HEK293 (cell line): ENCODE measurements around the gene OR2T10.
"Not testable (repeated sequence)": the region's sequence is repeated elsewhere in the genome, so short reads cannot be mapped to it uniquely, and the experiment has no call there.

Experiments used
- CTCF ChIA-PET: fragments of 350-600 bp; formaldehyde crosslinking; extraction: SDS; loops from one replicate; lab custom pipeline; 2021; ENCODE audit warnings: antibody characterized with exemption; lab: Yijun Ruan, JAX
- POLR2A ChIA-PET: fragments of 300-600 bp; formaldehyde crosslinking; extraction: SDS; loops from one replicate; lab custom pipeline; 2020; ENCODE audit warnings: antibody characterized with exemption, inconsistent platforms; lab: Yijun Ruan, JAX
- H3K27ac ChIP-seq: fragments of 200-500 bp; sonication (Bioruptor generic); 2 replicates; pipeline ENCODE4 v1.5.1; 2014; ENCODE audit warnings: low read depth, low read length, control low read depth, inconsistent platforms; ENCODE audit errors: extremely low read depth
- H3K36me3 ChIP-seq, 2 experiments: fragments of 200-500 bp in 1 of 2; sonication (Bioruptor generic) in 1 of 2; 1 replicate in 1 of 2; 2 replicates in 1 of 2; pipeline ENCODE4 v1.5.1; 2014 to 2017; ENCODE audit warnings: inconsistent platforms in 2 of 2, low read length in 2 of 2; ENCODE audit not compliant: control insufficient read depth in 2 of 2, insufficient read depth in 1 of 2
- H3K4me1 ChIP-seq: fragments of 200-500 bp; sonication (Bioruptor generic); 2 replicates; pipeline ENCODE4 v1.5.1; 2014; ENCODE audit warnings: mild to moderate bottlenecking, low read length, inconsistent platforms; ENCODE audit not compliant: control insufficient read depth, insufficient read depth
- H3K4me3 ChIP-seq: 2 replicates; pipeline ENCODE4 v1.5.1; 2011; ENCODE audit warnings: low read depth, mild to moderate bottlenecking, control low read depth, low read length, moderate library complexity
- H3K9me3 ChIP-seq: fragments of 200-500 bp; sonication (Bioruptor generic); 2 replicates; pipeline ENCODE4 v1.5.1; 2014; ENCODE audit warnings: low read depth, low read length, inconsistent platforms; ENCODE audit not compliant: control insufficient read depth, insufficient read depth
- KLF7 ChIP-seq: fragments of 450-650 bp; formaldehyde crosslinking; IDR thresholded peaks from 2 replicates; pipeline ENCODE4 v1.5.1; 2016; ENCODE audit warnings: missing biosample characterization, missing genetic modification characterization, borderline replicate concordance
- PRDM1 ChIP-seq: fragments of 450-650 bp; formaldehyde crosslinking; IDR thresholded peaks from 2 replicates; pipeline ENCODE4; 2016; ENCODE audit warnings: missing biosample characterization, missing genetic modification characterization
- ZNF138 ChIP-seq: fragments of 450-650 bp; formaldehyde crosslinking; IDR thresholded peaks from 2 replicates; pipeline ENCODE4 v1.5.1; 2016; ENCODE audit warnings: missing biosample characterization, missing genetic modification characterization, borderline replicate concordance
- ZNF426 ChIP-seq: fragments of 450-650 bp; formaldehyde crosslinking; IDR thresholded peaks from 2 replicates; pipeline ENCODE4 v1.5.1; 2017; ENCODE audit warnings: missing biosample characterization, missing genetic modification characterization, mild to moderate bottlenecking, inconsistent platforms, moderate library complexity
- ZNF521 ChIP-seq: fragments of 450-650 bp; formaldehyde crosslinking; IDR thresholded peaks from 2 replicates; pipeline ENCODE4 v1.5.1; 2017; ENCODE audit warnings: missing biosample characterization, mild to moderate bottlenecking, missing genetic modification characterization
- ZNF658 ChIP-seq: fragments of 450-650 bp; formaldehyde crosslinking; IDR thresholded peaks from 2 replicates; pipeline ENCODE4; 2016; ENCODE audit warnings: missing biosample characterization, missing genetic modification characterization
- ZNF76 ChIP-seq: fragments of 450-650 bp; formaldehyde crosslinking; IDR thresholded peaks from 2 replicates; pipeline ENCODE4; 2016; ENCODE audit warnings: low read depth, missing biosample characterization, missing genetic modification characterization, borderline replicate concordance
- ZNF785 ChIP-seq: fragments of 450-650 bp; formaldehyde crosslinking; IDR thresholded peaks from 2 replicates; pipeline ENCODE4 v1.5.1; 2016; ENCODE audit warnings: missing biosample characterization, missing genetic modification characterization

OR2T10 gene

GRCh38 chr1:248576260-248576980 is 21.1 kb downstream of the OR2T10 start:
- no peaks in the 10 kb centered on the region for H3K9me3 ChIP-seq
- ChIA-PET CTCF (no interaction called here), POLR2A (no interaction called here)
- H3K4me3 ChIP-seq: no peak overlapping the region
- no peak overlapping the region for H3K27ac ChIP-seq
- no peaks in the 10 kb centered on the region for H3K4me1 ChIP-seq
- TF ChIP-seq ZNF785 (tag by site-specific recombination): no peak
- TF ChIP-seq ZNF521 (tag by site-specific recombination): no peak
- TF ChIP-seq PRDM1 (tag by site-specific recombination): no peak
- TF ChIP-seq ZNF138 (tag by site-specific recombination): no peak
- TF ChIP-seq ZNF76 (tag by site-specific recombination): no peak
- TF ChIP-seq ZNF426 (tag by site-specific recombination): no peak
- TF ChIP-seq ZNF658 (tag by site-specific recombination): no peak
- no peak for TF ChIP-seq KLF7 (tag by site-specific recombination)
- H3K36me3 ChIP-seq: no peaks in the 10 kb centered on the region

DNA sequence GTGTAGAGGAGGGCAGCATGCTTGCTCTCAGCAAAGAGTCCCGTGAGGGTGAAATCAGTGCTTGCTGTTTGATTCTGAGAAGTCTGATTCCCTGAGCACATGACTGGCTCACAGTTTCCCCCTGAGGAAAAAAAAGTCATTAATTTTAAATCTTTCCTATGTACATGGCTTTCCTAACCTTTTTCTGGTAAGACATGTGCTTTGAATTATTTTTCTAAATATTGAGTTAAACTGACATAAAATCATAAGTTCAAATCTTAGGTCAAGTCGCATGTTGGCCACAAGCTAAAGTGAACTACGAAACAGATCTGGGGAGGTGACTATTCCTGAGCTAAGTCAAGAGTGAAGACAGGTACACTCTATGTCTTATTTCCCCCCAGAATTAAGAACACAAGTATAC is 22.8 kb downstream of the OR2T10 start, which contains the start of gene OR2T34:
Gene OR2T34 (minus strand): TSS at position 101 of the 400 bp plus-strand sequence. CDS start 0 bp downstream, at position 101.
- POLR2A ChIA-PET, H3K36me3 ChIP-seq, H3K4me1 ChIP-seq, H3K27ac ChIP-seq, H3K9me3 ChIP-seq, CTCF ChIA-PET, H3K4me3 ChIP-seq: not testable (repeated sequence)

DNA sequence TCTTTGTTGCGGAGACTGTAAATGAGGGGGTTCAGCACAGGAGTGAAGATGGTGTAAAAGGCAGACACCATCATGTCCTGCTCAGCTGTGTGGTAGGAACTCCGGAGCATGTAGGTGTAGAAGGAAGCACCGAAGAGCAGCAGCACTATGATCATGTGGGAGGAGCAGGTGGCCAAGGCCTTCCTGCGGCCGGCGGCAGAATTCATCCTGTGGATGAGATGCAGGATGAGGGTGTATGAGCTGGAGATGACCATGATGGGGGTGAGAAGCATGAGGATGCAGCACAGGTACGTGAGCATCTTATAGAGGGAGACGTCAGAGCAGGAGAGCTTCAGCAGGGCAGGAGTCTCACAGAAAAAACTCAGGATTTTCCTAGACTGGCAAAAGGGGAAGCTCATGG is 23.6 kb downstream of the OR2T10 start:
- H3K27ac ChIP-seq, H3K4me3 ChIP-seq, CTCF ChIA-PET, POLR2A ChIA-PET, H3K36me3 ChIP-seq, H3K9me3 ChIP-seq, H3K4me1 ChIP-seq: not testable (repeated sequence)

- H3K36me3 ChIP-seq, H3K27ac ChIP-seq, POLR2A ChIA-PET, H3K4me1 ChIP-seq, H3K4me3 ChIP-seq, H3K9me3 ChIP-seq, CTCF ChIA-PET: not testable (repeated sequence)
Measured at GRCh38 chr1:248572049-248572448, 25.5 kb downstream of the OR2T10 start.

DNA sequence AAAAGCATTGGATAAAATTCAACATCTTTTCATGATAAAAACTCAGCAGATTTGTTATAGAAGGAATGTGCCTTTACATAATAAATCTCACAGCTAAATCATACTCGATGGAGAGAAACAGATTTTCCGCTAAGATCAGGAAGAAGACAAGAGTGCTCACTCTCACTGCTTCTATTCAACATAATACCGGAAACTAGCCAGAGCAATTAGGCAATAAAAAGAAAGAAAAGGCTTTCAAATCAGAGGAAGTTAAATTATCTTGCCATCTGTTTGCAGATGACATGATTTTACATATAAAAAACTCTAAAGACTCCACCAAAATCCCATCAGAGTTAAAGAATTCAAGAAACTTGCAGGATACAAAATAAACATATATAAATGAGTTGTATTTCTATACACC is 26.7 kb downstream of the OR2T10 start:
- CTCF ChIA-PET, H3K36me3 ChIP-seq, POLR2A ChIA-PET, H3K4me3 ChIP-seq, H3K4me1 ChIP-seq, H3K9me3 ChIP-seq, H3K27ac ChIP-seq: not testable (repeated sequence)

DNA sequence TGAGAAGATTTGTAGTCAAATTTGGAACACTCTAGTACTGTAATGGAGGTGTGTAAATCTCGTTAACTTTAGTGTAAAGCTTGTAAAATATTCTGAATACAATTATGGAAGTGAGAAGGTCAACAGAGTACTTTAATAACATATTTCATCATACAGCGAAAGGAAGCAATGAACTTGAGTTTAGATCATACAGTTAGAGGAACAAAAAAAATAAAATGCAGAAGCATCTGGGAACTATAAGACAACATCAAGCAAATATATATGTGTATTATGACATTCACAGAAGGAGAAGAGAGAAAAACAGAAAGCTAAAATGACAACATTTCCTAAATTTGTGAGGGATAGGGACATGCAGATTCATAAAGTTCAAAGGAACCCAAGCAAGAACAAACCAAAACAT is 28.5 kb downstream of the OR2T10 start:
- H3K27ac ChIP-seq, H3K4me1 ChIP-seq, H3K36me3 ChIP-seq, H3K9me3 ChIP-seq, H3K4me3 ChIP-seq, CTCF ChIA-PET, POLR2A ChIA-PET: not testable (repeated sequence)

DNA sequence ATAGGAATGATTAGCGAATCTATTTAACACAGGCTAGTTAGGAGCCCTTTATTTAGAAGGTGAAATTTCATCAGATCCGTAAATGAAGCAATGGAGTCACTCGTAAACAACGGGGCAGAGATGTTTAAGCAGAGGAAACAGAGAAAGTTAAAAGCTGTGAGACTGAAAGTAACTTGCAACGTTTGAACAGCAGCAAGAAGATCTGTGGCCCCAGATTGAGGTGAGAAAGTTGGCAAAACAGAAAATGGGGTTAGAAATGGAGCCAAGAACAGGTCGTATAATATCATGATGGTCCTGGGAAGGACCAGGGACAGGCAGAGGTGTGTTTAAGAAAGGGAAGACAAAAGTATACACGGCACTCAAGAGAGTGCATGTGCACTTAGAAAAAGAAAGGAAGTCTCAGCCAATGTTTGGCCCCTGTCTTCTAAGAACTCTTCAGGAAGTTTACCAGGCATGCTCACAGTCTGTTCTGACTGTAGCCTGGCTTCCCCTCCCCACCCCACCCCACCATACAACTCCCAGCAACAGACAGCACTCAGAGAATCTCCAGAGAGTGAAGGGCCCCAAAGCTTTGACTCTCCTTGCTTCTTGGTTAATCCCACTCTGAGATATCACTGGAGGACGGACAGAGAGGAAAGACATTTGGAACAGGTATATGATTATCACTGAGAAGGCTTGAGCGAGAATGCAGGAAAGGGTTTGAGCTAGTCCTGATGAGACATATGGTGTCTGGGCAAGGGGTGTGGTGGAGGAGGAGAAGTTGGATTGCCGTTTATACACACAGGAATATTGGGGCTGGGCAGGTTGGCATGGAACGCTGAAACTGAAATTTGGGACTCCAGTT is 31.7 kb downstream of the OR2T10 start:
- POLR2A ChIA-PET, H3K4me3 ChIP-seq, CTCF ChIA-PET, H3K4me1 ChIP-seq, H3K27ac ChIP-seq, H3K36me3 ChIP-seq, H3K9me3 ChIP-seq: not testable (repeated sequence)

DNA sequence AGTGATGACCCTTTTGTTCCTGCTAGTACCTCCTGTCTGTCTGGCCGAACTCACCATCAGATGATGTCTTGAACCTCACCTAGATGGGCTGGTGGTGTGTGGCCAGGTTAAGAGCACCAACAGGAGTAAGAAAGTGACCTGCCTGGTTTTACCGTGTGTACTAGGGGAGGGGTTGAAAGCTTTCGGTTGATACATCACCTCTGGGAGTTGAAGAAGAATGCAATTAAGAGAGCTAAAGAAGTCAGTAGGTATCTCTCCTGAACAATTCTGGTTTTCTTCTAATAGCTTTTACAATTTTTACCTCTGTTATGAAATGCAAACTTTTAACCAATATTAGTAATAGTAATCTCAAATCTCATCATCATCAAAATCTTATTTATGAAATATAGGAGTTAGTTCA is 34.8 kb downstream of the OR2T10 start, which contains the start of gene OR2T29:
Gene OR2T29 (minus strand): TSS at position 101 of the 400 bp plus-strand sequence. CDS start 3,281 bp downstream, outside the sequence.
- H3K4me1 ChIP-seq, POLR2A ChIA-PET, CTCF ChIA-PET, H3K36me3 ChIP-seq, H3K27ac ChIP-seq, H3K9me3 ChIP-seq, H3K4me3 ChIP-seq: not testable (repeated sequence)

- CTCF ChIA-PET, H3K27ac ChIP-seq, H3K9me3 ChIP-seq, H3K36me3 ChIP-seq, H3K4me3 ChIP-seq, POLR2A ChIA-PET, H3K4me1 ChIP-seq: not testable (repeated sequence)
Measured at GRCh38 chr1:248551027-248551426, 46.5 kb downstream of the OR2T10 start.
